HCT116 (cell line): ENCODE data around the gene PRKCD.

ENCODE experiments used
- CBX3 ChIP-seq: IDR thresholded peaks from 2 replicates; pipeline ENCODE4 v1.6.1; 2012; ENCODE audit warnings: low read depth
- CTCF ChIP-seq, 3 experiments: fragments of 200-600 bp in 1 of 3; sonication (generic) in 1 of 3; IDR thresholded peaks in 2 of 3; conservative IDR thresholded peaks in 1 of 3; 2 replicates each; pipeline ENCODE4 v1.5.1; 2012 to 2017; ENCODE audit warnings: low read depth in 2 of 3, low read length in 2 of 3, antibody characterized with exemption in 1 of 3, borderline replicate concordance in 1 of 3, control low read depth in 1 of 3, mild to moderate bottlenecking in 1 of 3, mixed read lengths in 1 of 3, mixed run types in 1 of 3, moderate library complexity in 1 of 3; ENCODE audit not compliant: insufficient read depth in 1 of 3
- EZH2 ChIP-seq: fragments of 200-600 bp; sonication (generic); IDR thresholded peaks from 2 replicates; pipeline ENCODE4 v1.6.1; 2017; ENCODE audit warnings: antibody characterized with exemption, mixed run types
- EZH2phosphoT487 ChIP-seq: fragments of 200-600 bp; IDR thresholded peaks from 2 replicates; pipeline ENCODE4 v1.6.1; 2018; ENCODE audit warnings: antibody characterized with exemption, borderline replicate concordance
- FOSL1 ChIP-seq: IDR thresholded peaks from 2 replicates; pipeline ENCODE4 v1.6.1; 2012; ENCODE audit warnings: low read depth
- POLR2A ChIP-seq: IDR thresholded peaks from 2 replicates; pipeline ENCODE4 v1.7.0; 2011; ENCODE audit warnings: borderline replicate concordance; ENCODE audit not compliant: insufficient read depth, insufficient read length; ENCODE audit errors: extremely low read depth
- POLR2AphosphoS5 ChIP-seq: IDR thresholded peaks from 2 replicates; pipeline ENCODE4 v1.6.1; 2011; ENCODE audit warnings: mild to moderate bottlenecking, low read depth, low read length, moderate library complexity
- SIN3A ChIP-seq: IDR thresholded peaks from 2 replicates; pipeline ENCODE4 v1.6.1; 2012; ENCODE audit warnings: low read depth
- TCF7L2 ChIP-seq: IDR thresholded peaks from 2 replicates; pipeline ENCODE4 v1.7.0; 2011; ENCODE audit warnings: borderline replicate concordance, inconsistent platforms; ENCODE audit not compliant: insufficient read depth, insufficient read length; ENCODE audit errors: extremely low read depth

- TF ChIP-seq CTCF (IDR thresholded peaks at IDR 0.05 in 2 of 3, conservative IDR thresholded peaks at IDR 0.05 in 1 of 3; ENCODE audit: borderline replicate concordance in 1 of 3, insufficient read depth in 1 of 3, low read depth in 2 of 3, low read length in 2 of 3) (no peak), EZH2phosphoT487 (no peak), EZH2 (no peak), POLR2A (no peak), CBX3 (no peak), SIN3A (no peak), TCF7L2 (no peak), FOSL1 (no peak), POLR2AphosphoS5 (no peak)
These were observed 74.5 kb downstream of the PRKCD start for GRCh38 chr3:53235545-53235944.
